GM19239 (cell line): Measurements from ENCODE around the gene SGCD.
"Not testable (repeated sequence)": the region's sequence is repeated elsewhere in the genome, so short reads cannot be mapped to it uniquely, and the experiment has no call there.

Source experiments
- DNase-seq: peaks from one replicate; pipeline ENCODE4 v3.0.0; 2011; ENCODE audit warnings: low spot score; ENCODE audit not compliant: insufficient read length
- FAIRE-seq: peaks from 2 replicates; lab custom pipeline; 2011; peaks lifted over from hg19 to GRCh38; lab: Jason Lieb, UNC

The SGCD gene

GRCh38 chr5:156595132-156595787, 268.3 kb downstream of the SGCD start:
- FAIRE-seq = no peak
- DNase-seq = no peak

- DNase-seq (no peak), FAIRE-seq (no peak)
These were observed 270.3 kb downstream of the SGCD start for GRCh38 chr5:156597276-156597675.

GRCh38 chr5:156598964-156599363, 272.0 kb downstream of the SGCD start:
- FAIRE-seq (no peak), DNase-seq (no peak)

GRCh38 chr5:156610582-156610981, 283.6 kb downstream of the SGCD start:
- not testable (repeated sequence) for DNase-seq, FAIRE-seq

- FAIRE-seq (no peak), DNase-seq (no peak)
These were observed 288.9 kb downstream of the SGCD start for GRCh38 chr5:156615901-156616300.

GRCh38 chr5:156617426-156617825, 290.5 kb downstream of the SGCD start:
- DNase-seq (no peak), FAIRE-seq (no peak)

GRCh38 chr5:156618601-156619000, 291.6 kb downstream of the SGCD start:
- FAIRE-seq = no peak
- no peak for DNase-seq

- DNase-seq (no peak), FAIRE-seq (no peak)
These were observed 294.8 kb downstream of the SGCD start for GRCh38 chr5:156621719-156622118.

GRCh38 chr5:156623381-156624040, 296.5 kb downstream of the SGCD start:
- DNase-seq (no peak), FAIRE-seq (no peak)

- no peak for FAIRE-seq
- DNase-seq = no peak
These were observed 297.7 kb downstream of the SGCD start for GRCh38 chr5:156624686-156625085.

GRCh38 chr5:156628421-156628820, 301.5 kb downstream of the SGCD start:
- FAIRE-seq (no peak), DNase-seq (no peak)

- FAIRE-seq = no peak
- DNase-seq = no peak
These were observed 304.0 kb downstream of the SGCD start for GRCh38 chr5:156631005-156631404.

GRCh38 chr5:156634301-156634700, 307.3 kb downstream of the SGCD start:
- DNase-seq (no peak), FAIRE-seq (no peak)

GRCh38 chr5:156640691-156641241, 313.8 kb downstream of the SGCD start:
- DNase-seq = no peak
- no peak for FAIRE-seq

- DNase-seq (no peak), FAIRE-seq (no peak)
These were observed 314.7 kb downstream of the SGCD start for GRCh38 chr5:156641686-156642085.

GRCh38 chr5:156647034-156647451, 320.1 kb downstream of the SGCD start:
- DNase-seq (no peak), FAIRE-seq (no peak)

- DNase-seq (no peak), FAIRE-seq (no peak)
These were observed 327.5 kb downstream of the SGCD start for GRCh38 chr5:156654444-156654843.

GRCh38 chr5:156655732-156656131, 328.8 kb downstream of the SGCD start:
- FAIRE-seq (no peak), DNase-seq (no peak)

- DNase-seq, FAIRE-seq: not testable (repeated sequence)
These were observed 337.9 kb downstream of the SGCD start for GRCh38 chr5:156664832-156665231.

GRCh38 chr5:156666686-156667085, 339.7 kb downstream of the SGCD start:
- not testable (repeated sequence) for FAIRE-seq, DNase-seq

- FAIRE-seq (no peak), DNase-seq (no peak)
These were observed 340.7 kb downstream of the SGCD start for GRCh38 chr5:156667616-156668015.

GRCh38 chr5:156669416-156669815, 342.5 kb downstream of the SGCD start:
- FAIRE-seq (no peak), DNase-seq (no peak)
